ENCODE measurements around the gene GNAQ.

DNA sequence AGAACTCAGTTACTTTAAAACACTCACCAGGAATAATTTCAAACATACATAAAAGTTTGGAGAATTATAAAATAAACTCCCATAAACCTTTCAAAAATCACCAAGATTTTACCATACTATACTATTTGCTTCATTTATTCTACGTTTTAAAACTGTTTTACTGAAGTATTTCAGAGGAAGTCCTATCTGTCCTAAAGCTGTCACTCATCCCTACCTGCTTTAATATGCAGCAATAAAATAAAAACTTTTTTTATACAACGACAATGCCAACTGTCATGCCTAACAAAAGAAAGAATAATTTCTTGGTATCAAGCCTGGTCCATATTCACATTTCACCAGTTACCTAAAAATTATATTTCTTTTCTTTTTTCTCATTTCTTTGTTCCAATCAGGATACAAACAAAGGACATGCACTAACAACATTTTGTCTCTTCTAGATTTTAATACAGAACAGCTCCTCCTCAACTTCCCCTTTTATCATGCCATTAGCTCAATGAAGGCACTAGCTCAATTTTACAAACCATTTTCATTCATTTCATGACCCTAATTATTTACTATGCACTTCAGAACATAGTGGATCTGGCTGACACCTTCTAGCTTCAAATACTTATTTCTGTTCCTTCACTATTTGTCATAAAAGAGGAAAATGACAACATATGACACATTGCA lies 135.2 kb downstream of the GNAQ start:
- TF ChIP-seq, protein P1, sequence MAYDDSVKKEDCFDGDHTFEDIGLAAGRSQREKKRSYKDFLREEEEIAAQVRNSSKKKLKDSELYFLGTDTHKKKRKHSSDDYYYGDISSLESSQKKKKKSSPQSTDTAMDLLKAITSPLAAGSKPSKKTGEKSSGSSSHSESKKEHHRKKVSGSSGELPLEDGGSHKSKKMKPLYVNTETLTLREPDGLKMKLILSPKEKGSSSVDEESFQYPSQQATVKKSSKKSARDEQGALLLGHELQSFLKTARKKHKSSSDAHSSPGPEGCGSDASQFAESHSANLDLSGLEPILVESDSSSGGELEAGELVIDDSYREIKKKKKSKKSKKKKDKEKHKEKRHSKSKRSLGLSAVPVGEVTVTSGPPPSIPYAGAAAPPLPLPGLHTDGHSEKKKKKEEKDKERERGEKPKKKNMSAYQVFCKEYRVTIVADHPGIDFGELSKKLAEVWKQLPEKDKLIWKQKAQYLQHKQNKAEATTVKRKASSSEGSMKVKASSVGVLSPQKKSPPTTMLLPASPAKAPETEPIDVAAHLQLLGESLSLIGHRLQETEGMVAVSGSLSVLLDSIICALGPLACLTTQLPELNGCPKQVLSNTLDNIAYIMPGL (CRISPR knock-in tag; IDR thresholded peaks at IDR 0.05; ENCODE audit: borderline replicate concordance) = no peak
- TF ChIP-seq FOSL2 (IDR thresholded peaks at IDR 0.05) (no peak), FOSL2 (CRISPR knock-in tag; IDR thresholded peaks at IDR 0.05) (no peak), POLR2A (IDR thresholded peaks at IDR 0.05; ENCODE audit: low read length) (no peak), HOXA7 (CRISPR knock-in tag; IDR thresholded peaks at IDR 0.05) (no peak), RAD21 (conservative IDR thresholded peaks at IDR 0.05 in 1 of 2, IDR thresholded peaks at IDR 0.05 in 1 of 2) (no peak), CHD4 (IDR thresholded peaks at IDR 0.05; ENCODE audit: borderline replicate concordance) (no peak), RNF2 (IDR thresholded peaks at IDR 0.05; ENCODE audit: borderline replicate concordance, low read depth) (no peak), NR3C1 (IDR thresholded peaks at IDR 0.05) (no peak), CHD2 (IDR thresholded peaks at IDR 0.05; ENCODE audit: low read length, partially characterized antibody) (no peak), SMC3 (IDR thresholded peaks at IDR 0.05) (no peak)
- TF ChIP-seq, protein P2, sequence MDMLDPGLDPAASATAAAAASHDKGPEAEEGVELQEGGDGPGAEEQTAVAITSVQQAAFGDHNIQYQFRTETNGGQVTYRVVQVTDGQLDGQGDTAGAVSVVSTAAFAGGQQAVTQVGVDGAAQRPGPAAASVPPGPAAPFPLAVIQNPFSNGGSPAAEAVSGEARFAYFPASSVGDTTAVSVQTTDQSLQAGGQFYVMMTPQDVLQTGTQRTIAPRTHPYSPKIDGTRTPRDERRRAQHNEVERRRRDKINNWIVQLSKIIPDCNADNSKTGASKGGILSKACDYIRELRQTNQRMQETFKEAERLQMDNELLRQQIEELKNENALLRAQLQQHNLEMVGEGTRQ (IDR thresholded peaks at IDR 0.05) = no peak
- TF ChIP-seq, protein P3, sequence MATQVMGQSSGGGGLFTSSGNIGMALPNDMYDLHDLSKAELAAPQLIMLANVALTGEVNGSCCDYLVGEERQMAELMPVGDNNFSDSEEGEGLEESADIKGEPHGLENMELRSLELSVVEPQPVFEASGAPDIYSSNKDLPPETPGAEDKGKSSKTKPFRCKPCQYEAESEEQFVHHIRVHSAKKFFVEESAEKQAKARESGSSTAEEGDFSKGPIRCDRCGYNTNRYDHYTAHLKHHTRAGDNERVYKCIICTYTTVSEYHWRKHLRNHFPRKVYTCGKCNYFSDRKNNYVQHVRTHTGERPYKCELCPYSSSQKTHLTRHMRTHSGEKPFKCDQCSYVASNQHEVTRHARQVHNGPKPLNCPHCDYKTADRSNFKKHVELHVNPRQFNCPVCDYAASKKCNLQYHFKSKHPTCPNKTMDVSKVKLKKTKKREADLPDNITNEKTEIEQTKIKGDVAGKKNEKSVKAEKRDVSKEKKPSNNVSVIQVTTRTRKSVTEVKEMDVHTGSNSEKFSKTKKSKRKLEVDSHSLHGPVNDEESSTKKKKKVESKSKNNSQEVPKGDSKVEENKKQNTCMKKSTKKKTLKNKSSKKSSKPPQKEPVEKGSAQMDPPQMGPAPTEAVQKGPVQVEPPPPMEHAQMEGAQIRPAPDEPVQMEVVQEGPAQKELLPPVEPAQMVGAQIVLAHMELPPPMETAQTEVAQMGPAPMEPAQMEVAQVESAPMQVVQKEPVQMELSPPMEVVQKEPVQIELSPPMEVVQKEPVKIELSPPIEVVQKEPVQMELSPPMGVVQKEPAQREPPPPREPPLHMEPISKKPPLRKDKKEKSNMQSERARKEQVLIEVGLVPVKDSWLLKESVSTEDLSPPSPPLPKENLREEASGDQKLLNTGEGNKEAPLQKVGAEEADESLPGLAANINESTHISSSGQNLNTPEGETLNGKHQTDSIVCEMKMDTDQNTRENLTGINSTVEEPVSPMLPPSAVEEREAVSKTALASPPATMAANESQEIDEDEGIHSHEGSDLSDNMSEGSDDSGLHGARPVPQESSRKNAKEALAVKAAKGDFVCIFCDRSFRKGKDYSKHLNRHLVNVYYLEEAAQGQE (IDR thresholded peaks at IDR 0.05) = no peak
- TF ChIP-seq, protein P4, sequence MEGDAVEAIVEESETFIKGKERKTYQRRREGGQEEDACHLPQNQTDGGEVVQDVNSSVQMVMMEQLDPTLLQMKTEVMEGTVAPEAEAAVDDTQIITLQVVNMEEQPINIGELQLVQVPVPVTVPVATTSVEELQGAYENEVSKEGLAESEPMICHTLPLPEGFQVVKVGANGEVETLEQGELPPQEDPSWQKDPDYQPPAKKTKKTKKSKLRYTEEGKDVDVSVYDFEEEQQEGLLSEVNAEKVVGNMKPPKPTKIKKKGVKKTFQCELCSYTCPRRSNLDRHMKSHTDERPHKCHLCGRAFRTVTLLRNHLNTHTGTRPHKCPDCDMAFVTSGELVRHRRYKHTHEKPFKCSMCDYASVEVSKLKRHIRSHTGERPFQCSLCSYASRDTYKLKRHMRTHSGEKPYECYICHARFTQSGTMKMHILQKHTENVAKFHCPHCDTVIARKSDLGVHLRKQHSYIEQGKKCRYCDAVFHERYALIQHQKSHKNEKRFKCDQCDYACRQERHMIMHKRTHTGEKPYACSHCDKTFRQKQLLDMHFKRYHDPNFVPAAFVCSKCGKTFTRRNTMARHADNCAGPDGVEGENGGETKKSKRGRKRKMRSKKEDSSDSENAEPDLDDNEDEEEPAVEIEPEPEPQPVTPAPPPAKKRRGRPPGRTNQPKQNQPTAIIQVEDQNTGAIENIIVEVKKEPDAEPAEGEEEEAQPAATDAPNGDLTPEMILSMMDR (IDR thresholded peaks at IDR 0.05) = no peak
- TF ChIP-seq, protein P5, sequence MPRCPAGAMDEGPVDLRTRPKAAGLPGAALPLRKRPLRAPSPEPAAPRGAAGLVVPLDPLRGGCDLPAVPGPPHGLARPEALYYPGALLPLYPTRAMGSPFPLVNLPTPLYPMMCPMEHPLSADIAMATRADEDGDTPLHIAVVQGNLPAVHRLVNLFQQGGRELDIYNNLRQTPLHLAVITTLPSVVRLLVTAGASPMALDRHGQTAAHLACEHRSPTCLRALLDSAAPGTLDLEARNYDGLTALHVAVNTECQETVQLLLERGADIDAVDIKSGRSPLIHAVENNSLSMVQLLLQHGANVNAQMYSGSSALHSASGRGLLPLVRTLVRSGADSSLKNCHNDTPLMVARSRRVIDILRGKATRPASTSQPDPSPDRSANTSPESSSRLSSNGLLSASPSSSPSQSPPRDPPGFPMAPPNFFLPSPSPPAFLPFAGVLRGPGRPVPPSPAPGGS (IDR thresholded peaks at IDR 0.05) = no peak
